HL-60 (cell line): ENCODE measurements around the gene DES.
A peak's percentile ranks its signal among the peaks of the same experiment; 100 is the strongest.

Source experiments
- DNase-seq, 2 experiments: peaks; one replicate each; pipeline ENCODE4 v3.0.0-alpha.2; 2010 to 2020; ENCODE audit warnings: low read depth in 1 of 2, low spot score in 1 of 2
- H3K27ac ChIP-seq: fragments of 250-450 bp; sonication (Bioruptor Pico); replicated peaks from 2 replicates; pipeline ENCODE4 v1.5.1; 2020; ENCODE audit warnings: mild to moderate bottlenecking, moderate library complexity
- H3K27me3 ChIP-seq: fragments of 250-450 bp; sonication (Bioruptor Pico); 2 replicates; pipeline ENCODE4 v1.5.1; 2021; ENCODE audit warnings: mild to moderate bottlenecking, moderate library complexity; ENCODE audit not compliant: insufficient read depth, poor library complexity, severe bottlenecking
- H3K4me3 ChIP-seq: replicated peaks from 2 replicates; pipeline ENCODE4 v1.5.1; 2011; ENCODE audit warnings: mild to moderate bottlenecking, control low read depth, low read length; ENCODE audit not compliant: insufficient read depth
- GABPA ChIP-seq: IDR thresholded peaks from 2 replicates; pipeline ENCODE4 v1.6.1; 2012; ENCODE audit warnings: low read depth
- POLR2AphosphoS5 ChIP-seq: IDR thresholded peaks from 2 replicates; pipeline ENCODE4 v1.6.1; 2012; ENCODE audit warnings: low read depth
- SPI1 ChIP-seq: IDR thresholded peaks from 2 replicates; pipeline ENCODE4 v1.6.1; 2012; ENCODE audit warnings: low read depth, mild to moderate bottlenecking, borderline replicate concordance
- TF ChIP-seq, protein P1 (sequence below): IDR thresholded peaks from one replicate; pipeline ENCODE4 v1.5.1; 2011; ENCODE audit warnings: low read length, control low read depth, inconsistent platforms; ENCODE audit not compliant: insufficient read depth
- TF ChIP-seq, protein P2 (sequence below): IDR thresholded peaks from 2 replicates; pipeline ENCODE4 v1.6.1; 2012; ENCODE audit warnings: low read depth; ENCODE audit not compliant: insufficient replicate concordance

The DES gene

DNA sequence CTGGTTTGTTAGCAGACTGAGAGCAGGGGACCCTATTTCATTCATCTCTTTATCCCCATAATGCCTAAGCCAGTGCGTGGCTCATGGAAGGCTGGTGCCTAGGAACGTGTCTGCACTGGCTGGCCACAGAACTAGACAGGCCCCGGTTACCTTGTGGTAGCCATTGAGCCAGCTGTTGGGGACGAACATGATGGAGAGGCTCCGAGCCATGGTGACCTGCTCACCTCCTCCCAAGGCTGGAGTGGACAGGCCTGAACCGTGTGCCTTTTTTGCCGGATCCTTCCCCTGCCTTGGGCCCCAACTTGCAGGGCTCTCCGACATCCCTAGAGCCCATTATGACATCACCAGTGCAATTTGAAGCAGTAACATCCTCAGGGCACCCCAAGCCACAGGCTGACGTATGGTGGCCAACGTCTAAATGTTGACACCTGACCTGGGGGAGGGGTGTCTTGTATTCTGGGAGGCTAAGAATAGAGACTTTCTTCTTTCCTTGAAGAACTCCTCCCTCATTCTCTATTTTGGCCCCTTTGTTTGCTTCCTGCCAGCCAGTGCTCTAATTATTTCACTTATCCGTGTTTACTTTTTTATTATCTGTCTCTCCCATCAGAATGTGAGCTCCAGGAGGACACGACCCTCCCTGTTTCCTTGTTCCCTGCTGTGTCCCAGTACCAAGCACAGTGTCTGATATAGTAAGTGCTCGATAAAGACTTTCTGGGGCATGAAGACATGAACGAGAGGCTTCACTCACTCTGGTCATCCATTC, 18.3 kb upstream of the DES start:
- TF ChIP-seq, protein P1, sequence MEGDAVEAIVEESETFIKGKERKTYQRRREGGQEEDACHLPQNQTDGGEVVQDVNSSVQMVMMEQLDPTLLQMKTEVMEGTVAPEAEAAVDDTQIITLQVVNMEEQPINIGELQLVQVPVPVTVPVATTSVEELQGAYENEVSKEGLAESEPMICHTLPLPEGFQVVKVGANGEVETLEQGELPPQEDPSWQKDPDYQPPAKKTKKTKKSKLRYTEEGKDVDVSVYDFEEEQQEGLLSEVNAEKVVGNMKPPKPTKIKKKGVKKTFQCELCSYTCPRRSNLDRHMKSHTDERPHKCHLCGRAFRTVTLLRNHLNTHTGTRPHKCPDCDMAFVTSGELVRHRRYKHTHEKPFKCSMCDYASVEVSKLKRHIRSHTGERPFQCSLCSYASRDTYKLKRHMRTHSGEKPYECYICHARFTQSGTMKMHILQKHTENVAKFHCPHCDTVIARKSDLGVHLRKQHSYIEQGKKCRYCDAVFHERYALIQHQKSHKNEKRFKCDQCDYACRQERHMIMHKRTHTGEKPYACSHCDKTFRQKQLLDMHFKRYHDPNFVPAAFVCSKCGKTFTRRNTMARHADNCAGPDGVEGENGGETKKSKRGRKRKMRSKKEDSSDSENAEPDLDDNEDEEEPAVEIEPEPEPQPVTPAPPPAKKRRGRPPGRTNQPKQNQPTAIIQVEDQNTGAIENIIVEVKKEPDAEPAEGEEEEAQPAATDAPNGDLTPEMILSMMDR: no peak
- TF ChIP-seq, protein P2, sequence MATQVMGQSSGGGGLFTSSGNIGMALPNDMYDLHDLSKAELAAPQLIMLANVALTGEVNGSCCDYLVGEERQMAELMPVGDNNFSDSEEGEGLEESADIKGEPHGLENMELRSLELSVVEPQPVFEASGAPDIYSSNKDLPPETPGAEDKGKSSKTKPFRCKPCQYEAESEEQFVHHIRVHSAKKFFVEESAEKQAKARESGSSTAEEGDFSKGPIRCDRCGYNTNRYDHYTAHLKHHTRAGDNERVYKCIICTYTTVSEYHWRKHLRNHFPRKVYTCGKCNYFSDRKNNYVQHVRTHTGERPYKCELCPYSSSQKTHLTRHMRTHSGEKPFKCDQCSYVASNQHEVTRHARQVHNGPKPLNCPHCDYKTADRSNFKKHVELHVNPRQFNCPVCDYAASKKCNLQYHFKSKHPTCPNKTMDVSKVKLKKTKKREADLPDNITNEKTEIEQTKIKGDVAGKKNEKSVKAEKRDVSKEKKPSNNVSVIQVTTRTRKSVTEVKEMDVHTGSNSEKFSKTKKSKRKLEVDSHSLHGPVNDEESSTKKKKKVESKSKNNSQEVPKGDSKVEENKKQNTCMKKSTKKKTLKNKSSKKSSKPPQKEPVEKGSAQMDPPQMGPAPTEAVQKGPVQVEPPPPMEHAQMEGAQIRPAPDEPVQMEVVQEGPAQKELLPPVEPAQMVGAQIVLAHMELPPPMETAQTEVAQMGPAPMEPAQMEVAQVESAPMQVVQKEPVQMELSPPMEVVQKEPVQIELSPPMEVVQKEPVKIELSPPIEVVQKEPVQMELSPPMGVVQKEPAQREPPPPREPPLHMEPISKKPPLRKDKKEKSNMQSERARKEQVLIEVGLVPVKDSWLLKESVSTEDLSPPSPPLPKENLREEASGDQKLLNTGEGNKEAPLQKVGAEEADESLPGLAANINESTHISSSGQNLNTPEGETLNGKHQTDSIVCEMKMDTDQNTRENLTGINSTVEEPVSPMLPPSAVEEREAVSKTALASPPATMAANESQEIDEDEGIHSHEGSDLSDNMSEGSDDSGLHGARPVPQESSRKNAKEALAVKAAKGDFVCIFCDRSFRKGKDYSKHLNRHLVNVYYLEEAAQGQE: no peak
- TF ChIP-seq SPI1: no peak
- no peak for TF ChIP-seq GABPA
- no peak for TF ChIP-seq POLR2AphosphoS5
- peak in 1 of 2 experiments; percentile 42 for DNase-seq

DNA sequence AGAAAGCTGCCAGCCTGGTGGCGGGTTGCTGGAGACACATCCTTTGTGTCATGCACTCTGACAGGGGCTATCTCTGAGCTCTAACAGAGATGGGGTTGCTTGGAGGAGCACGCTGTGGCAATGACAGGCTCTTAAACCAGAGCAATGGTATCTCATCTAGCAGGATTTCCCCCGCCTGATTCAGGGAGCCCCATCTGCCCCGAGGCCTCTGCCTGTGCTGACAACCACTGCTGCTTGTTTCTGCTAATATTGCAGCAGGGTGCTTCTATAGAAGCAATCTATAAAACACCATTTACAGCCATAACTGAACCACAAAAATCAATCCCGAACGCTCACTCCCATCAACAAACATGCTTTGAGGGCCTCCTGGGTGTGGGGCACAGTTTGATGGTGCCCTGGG, 17.6 kb upstream of the DES start:
- H3K27me3 ChIP-seq: no peaks in the 10 kb centered on the region
- no peak overlapping the region for H3K4me3 ChIP-seq
- H3K27ac ChIP-seq: no peak overlapping the region
- TF ChIP-seq, protein P1: no peak
- TF ChIP-seq GABPA: no peak
- TF ChIP-seq SPI1: no peak
- no peak for TF ChIP-seq POLR2AphosphoS5
- TF ChIP-seq, protein P2: no peak
- DNase-seq: no peak

More for the DNA sequence above, 18.3 kb upstream of the DES start:
- H3K27me3 ChIP-seq: no peaks in the 10 kb centered on the region
- H3K27ac ChIP-seq: no peak overlapping the region
- H3K4me3 ChIP-seq: no peak overlapping the region

DNA sequence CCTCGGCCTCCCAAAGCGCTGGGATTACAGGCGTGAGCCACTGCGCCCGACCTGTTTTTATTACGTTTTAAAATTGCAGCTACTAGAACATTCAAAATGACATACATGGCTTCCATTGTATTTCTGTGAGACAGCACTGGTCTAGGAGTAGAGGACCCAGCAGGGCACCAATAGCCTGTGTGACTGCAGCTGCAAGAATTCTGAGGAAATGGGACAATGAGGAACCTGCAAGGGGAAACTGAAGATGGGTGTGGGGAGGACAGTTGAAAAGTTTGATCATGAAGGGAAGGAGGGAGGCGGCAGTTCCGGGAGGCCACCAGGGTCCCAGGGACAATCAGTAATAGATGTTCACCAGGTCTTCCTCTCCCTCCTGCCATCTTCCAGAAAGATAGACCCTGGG, 16.6 kb upstream of the DES start:
- Histone ChIP-seq H3K27ac (peak overlapping the region; percentile 43), H3K4me3 (no peak overlapping the region), H3K27me3 (no peaks in the 10 kb centered on the region)
- TF ChIP-seq SPI1 (peak; percentile 20; the same call in 1 of the 2 replicates), GABPA (no peak)
- peak in 1 of 2 experiments; percentile 62 for DNase-seq

DNA sequence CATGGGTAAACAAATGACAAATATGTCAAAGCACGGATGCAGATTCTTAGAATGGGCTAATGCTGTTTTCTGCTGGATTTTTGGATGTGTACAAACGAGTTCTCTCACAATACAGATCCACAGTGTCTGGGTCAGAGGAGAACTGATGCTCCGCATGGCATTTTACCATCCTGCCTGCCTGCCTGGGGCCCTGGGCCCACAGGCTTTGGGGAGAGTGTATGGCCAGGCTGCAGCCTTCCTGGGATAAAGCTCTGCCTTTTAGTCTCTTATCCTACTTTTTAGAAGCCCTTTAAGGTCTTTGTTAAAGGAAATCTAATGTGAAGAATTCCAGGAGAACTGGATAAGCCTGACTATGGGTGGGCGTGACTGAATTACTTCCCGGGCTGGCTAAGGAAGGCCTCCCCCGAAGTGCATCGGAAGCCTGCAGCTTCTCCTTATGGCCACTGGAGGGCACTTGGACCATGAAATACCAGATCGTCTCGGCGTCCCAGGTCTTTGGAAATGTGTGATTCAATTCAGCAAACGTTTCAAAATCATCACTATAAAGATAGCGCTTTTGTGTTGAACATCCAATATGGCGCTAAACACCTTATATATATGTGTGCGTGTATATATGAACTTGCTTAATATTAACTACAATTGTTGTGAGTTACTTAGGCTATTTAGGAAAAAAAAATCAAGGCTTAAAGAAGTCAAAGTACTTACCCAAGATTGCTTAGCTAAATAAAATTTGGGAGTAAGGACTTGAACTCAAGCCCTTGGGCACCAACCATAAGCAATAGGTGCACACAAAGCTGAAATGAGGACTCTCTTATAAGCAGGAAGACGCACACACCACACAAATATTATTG, 15.3 kb upstream of the DES start:
- peak; percentile 32 to 76 for DNase-seq
- no peak overlapping the region for H3K27ac ChIP-seq
- no peak for TF ChIP-seq GABPA
- TF ChIP-seq, protein P1: peak; percentile 92
- no peaks in the 10 kb centered on the region for H3K27me3 ChIP-seq
- H3K4me3 ChIP-seq: no peak overlapping the region
